Loucy (cell line): ENCODE data around the gene WDR88.

ENCODE experiments used
- EZH2phosphoT487 ChIP-seq: fragments of 200-600 bp; IDR thresholded peaks from 2 replicates; pipeline ENCODE4 v1.6.1; 2018; ENCODE audit warnings: antibody characterized with exemption, mild to moderate bottlenecking, moderate library complexity, borderline replicate concordance
- TF ChIP-seq, protein P1 (sequence below): fragments of 200-600 bp; sonication (generic); conservative IDR thresholded peaks from 2 replicates; pipeline ENCODE4 v1.5.1; 2014; ENCODE audit warnings: mild to moderate bottlenecking, antibody characterized with exemption, low read length

- TF ChIP-seq, protein P1, sequence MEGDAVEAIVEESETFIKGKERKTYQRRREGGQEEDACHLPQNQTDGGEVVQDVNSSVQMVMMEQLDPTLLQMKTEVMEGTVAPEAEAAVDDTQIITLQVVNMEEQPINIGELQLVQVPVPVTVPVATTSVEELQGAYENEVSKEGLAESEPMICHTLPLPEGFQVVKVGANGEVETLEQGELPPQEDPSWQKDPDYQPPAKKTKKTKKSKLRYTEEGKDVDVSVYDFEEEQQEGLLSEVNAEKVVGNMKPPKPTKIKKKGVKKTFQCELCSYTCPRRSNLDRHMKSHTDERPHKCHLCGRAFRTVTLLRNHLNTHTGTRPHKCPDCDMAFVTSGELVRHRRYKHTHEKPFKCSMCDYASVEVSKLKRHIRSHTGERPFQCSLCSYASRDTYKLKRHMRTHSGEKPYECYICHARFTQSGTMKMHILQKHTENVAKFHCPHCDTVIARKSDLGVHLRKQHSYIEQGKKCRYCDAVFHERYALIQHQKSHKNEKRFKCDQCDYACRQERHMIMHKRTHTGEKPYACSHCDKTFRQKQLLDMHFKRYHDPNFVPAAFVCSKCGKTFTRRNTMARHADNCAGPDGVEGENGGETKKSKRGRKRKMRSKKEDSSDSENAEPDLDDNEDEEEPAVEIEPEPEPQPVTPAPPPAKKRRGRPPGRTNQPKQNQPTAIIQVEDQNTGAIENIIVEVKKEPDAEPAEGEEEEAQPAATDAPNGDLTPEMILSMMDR, result no peak
- TF ChIP-seq EZH2phosphoT487, result no peak
Observed at GRCh38 chr19:33110137-33110910, 21.6 kb upstream of the WDR88 start.
